Brain pericyte (primary cell): ENCODE measurements around the gene ARHGEF33.

Experiments used
- DNase-seq: peaks from one replicate; pipeline ENCODE4 v3.0.0-alpha.2; 2012; ENCODE audit warnings: low read depth, low spot score

The ARHGEF33 gene

GRCh38 chr2:38959938-38960608, 70.4 kb downstream of the ARHGEF33 start:
- peak; percentile 44 for DNase-seq

GRCh38 chr2:38960609-38961320, 71.1 kb downstream of the ARHGEF33 start:
- DNase-seq, result no peak

- no peak for DNase-seq
These were observed 76.3 kb downstream of the ARHGEF33 start for GRCh38 chr2:38966006-38966405.

GRCh38 chr2:38966678-38967077, 77.0 kb downstream of the ARHGEF33 start:
- no peak for DNase-seq

GRCh38 chr2:38968021-38968420, 78.3 kb downstream of the ARHGEF33 start:
- no peak for DNase-seq

- no peak for DNase-seq
These were observed 81.7 kb downstream of the ARHGEF33 start for GRCh38 chr2:38971377-38971776.

- no peak for DNase-seq
These were observed 83.6 kb downstream of the ARHGEF33 start for GRCh38 chr2:38973266-38973665.

GRCh38 chr2:38975042-38975441, 85.4 kb downstream of the ARHGEF33 start:
- no peak for DNase-seq

GRCh38 chr2:38977047-38977446, 87.4 kb downstream of the ARHGEF33 start:
- DNase-seq, result no peak

GRCh38 chr2:38978296-38978903, 88.7 kb downstream of the ARHGEF33 start:
- DNase-seq, result no peak

GRCh38 chr2:38978908-38979307, 89.2 kb downstream of the ARHGEF33 start:
- DNase-seq, result no peak

- DNase-seq, result no peak
These were observed 91.5 kb downstream of the ARHGEF33 start for GRCh38 chr2:38981003-38981669.

- no peak for DNase-seq
These were observed 92.1 kb downstream of the ARHGEF33 start for GRCh38 chr2:38981670-38982357.

- no peak for DNase-seq
These were observed 92.8 kb downstream of the ARHGEF33 start for GRCh38 chr2:38982498-38982897.

GRCh38 chr2:38988716-38989115, 99.0 kb downstream of the ARHGEF33 start:
- DNase-seq, result no peak

GRCh38 chr2:38991899-38992298, 102.2 kb downstream of the ARHGEF33 start:
- no peak for DNase-seq

- DNase-seq, result peak; percentile 82
These were observed 108.1 kb downstream of the ARHGEF33 start for GRCh38 chr2:38997781-38998180.

GRCh38 chr2:39000552-39000951, 110.9 kb downstream of the ARHGEF33 start:
- DNase-seq, result no peak

GRCh38 chr2:39007875-39008504, 118.3 kb downstream of the ARHGEF33 start:
- no peak for DNase-seq

- no peak for DNase-seq
These were observed 119.0 kb downstream of the ARHGEF33 start for GRCh38 chr2:39008665-39009064.

GRCh38 chr2:39013871-39014270, 124.2 kb downstream of the ARHGEF33 start:
- no peak for DNase-seq
